SHP77 (cell line): ENCODE data around the gene GPI.
"Not testable (repeated sequence)": the region's sequence is repeated elsewhere in the genome, so short reads cannot be mapped to it uniquely, and the experiment has no call there.

Experiments used
- DNase-seq, 2 experiments: peaks; one replicate each; lab custom pipeline; 2025; lab: John Stamatoyannopoulos, UW

The GPI gene

DNA sequence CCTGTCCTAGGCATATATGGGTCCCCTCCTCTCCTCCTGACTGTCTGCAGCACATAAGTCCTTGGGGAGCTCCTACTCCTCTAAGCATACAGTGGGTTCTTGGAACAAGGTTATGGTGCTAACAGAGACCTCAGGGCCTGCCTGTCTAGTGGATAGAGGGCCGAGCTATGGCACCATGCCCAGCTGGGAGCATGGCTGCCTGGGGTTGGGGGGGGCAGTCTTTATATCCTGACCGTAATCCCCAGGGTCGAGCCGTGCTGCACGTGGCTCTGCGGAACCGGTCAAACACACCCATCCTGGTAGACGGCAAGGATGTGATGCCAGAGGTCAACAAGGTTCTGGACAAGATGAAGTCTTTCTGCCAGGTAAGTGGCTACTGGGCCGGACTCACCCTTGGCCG, 3.3 kb downstream of the GPI start:
- no peak for DNase-seq

DNA sequence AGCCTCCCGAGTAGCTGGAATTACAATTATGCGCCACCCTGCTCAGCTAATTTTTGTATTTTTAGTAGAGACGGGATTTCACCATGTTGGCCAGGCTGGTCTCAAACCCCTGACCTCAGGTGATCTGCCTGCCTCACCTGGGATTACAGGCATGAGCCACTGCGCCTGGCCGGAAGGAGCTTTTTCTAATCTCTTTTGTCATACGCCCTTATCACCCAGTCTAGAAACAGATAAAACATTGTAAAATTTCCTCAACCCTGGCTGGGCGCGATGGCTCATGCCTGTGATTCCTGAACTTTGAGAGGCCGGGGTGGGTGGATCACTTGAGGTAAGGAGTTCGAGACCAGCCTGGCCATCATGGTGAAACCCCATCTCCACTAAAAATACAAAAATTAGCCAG, 4.2 kb downstream of the GPI start:
- DNase-seq, result not testable (repeated sequence)

DNA sequence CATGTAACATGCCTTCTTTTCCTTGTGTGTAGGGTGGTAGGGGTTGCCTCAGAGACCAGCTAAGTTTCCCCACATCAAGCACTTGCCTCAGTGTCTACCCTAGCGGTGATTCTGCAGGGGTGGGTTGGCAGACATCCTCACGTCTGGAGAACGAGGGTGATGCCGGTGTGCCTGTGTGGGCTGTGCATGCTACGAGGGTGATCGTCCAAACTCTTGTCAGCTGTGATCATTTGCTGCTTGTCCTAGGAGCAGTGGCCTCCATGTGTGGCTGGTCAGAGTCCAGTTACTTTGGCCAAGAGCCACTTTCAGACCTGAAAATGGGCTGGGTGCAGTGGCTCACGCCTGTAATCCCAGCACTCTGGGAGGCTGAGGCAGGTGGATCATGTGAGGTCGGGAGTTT, 5.1 kb downstream of the GPI start:
- DNase-seq, result no peak

DNA sequence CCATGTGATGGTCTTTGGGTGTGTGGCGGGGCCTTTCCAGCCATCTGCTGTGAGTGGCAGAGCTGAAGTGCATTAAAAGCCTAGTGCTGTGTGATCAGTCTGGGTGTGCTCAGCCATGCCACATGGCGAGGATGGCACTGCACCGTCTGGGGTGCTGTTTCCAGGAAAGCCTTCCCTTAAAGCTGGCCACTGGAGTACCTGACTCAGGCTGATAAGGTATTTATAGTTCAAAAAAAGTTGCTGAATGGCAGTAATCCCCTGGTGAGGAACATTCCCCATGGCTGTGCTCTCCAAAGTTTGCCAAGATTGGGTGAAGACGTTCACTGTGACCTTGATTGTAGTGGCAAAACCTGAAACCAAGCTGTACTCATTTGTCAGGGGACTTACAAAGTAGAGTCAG, 6.0 kb downstream of the GPI start:
- no peak for DNase-seq

DNA sequence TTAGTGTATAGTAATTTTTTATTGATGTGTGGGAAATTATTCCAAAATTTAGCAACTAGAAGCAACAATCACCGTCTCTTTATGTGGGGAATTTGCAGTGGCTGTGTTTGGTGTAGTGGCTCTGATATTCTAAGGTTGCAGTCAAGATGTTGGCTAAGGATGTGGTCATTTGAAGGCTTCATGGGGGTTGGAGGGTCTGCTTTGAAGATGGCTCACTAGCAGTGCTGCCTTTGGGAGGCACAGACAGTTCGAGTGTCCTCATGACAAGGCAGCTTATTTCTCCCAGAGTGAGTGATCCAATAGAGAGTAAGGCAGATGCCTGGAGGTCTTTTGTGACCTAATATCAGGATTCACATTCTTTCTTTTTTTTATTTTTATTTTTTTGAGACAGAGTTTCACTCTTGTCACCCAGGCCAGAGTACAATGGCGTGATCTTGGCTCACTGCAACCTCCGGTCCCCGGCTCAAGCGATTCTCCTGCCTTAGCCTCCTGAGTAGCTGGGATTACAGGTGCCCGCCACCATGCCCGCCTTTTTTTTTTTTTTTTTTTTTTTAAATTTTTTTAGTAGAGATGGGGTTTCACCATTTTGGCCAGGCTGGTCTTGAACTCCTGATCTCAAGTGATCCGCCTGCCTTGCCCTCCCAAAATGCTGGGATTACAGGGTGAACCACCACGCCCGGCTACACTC, 8.7 kb downstream of the GPI start:
- no peak for DNase-seq

DNA sequence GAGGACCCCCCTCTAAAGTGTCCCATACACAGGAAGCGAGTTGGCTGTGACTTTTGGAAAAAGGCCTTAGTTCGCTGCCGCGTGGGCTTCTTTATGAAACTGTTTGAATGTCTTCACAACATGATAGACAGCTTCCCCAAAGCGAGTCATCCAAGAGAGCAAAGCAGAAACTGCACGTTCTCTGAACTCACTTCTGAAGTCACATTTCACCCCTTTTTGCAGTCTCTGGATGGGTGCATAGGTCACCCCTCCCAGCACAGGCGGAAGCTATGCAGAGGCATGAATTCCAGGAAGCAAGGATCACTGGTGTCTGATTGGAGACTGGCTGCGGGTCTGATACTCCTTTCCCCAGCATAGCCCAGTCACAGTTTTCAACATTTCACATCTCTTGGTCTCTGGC, 10.6 kb downstream of the GPI start:
- no peak for DNase-seq

DNA sequence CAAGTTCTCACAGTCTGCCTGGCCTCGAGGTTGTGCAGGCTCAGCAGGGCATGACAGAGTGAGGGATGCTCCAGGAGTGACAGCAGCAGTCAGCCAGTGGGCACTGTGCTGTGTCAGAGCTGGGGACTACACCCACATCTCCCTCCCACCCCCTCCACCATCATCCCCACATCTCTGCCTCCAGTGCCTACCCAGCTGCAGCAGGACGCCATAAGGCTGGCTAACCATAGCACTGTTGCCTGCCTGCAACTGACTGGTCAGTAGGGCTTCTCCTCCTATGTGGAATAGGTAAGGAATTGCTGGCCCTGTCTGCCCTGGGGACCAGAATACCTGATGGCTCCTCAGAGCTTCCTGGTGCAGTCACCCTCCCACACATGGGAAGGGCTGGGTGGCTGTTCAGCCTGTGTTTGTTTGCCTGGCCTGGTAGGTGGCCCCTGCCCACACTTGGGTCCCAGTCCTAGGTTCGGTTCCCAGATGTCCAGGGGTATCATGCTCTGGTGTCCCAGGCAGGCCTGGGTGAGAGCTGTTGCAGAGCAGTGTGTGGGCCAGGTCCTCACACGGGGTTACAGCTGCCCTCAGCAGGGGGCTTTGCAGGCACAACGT, 15.7 kb downstream of the GPI start:
- DNase-seq, result no peak

DNA sequence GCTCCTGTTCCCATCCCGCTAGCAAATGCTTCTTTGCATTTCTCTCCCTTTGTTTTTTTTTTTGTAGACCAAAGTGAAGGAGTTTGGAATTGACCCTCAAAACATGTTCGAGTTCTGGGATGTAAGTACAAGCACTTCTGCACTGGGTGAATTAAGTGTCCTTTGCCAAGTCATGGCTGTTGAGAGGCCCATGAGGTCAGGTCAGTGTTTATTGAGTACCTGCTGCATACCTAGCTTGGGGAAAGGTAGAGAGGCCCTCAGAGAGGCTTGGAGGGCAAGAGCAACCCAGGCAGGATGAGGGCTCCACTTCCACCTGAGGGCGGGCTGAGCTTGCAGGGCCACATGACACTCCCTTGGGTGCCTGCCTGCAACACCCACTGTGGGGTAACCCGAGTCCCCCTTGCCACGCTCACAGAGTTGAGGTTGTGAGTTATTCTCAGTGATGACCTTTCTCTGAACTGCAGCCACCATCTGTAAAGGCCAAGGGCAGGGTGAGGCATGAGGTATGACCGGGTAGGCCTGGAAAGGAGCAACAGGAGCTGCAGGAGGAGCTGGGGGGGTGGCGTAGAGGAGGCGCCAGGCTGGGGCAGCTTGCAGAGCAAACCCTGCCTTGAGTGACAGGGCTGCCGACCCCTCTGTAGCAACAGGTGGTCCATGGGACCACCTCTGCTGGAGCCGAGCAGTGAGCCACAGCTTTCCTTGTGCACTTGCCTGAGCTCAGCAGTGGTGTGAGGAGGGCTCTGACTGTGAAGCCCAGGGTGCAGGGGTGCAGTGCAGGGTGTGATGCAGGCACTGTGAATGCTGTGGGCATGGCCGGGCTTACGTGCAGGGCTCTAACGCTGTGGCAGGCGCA, 16.6 kb downstream of the GPI start:
- no peak for DNase-seq

DNA sequence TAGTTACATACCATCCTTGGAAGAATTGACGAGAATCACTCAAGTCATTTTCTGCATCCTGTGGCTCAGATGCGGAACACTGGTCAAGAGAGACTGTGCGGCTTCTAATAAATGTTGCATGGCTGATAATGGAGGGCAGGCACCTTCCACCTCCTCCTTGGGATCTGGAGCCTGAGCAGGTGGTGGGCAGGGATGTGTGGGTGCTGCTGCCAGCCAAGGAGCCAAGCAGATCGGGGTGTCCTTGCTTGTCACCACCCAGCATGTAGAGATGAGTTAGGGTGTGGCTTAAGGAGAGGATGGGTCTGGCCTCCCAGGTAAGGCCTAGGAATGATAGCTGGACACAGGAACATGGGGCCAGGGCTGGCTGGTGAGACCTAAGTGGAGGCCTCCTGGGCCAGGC, 17.5 kb downstream of the GPI start:
- DNase-seq, result no peak

DNA sequence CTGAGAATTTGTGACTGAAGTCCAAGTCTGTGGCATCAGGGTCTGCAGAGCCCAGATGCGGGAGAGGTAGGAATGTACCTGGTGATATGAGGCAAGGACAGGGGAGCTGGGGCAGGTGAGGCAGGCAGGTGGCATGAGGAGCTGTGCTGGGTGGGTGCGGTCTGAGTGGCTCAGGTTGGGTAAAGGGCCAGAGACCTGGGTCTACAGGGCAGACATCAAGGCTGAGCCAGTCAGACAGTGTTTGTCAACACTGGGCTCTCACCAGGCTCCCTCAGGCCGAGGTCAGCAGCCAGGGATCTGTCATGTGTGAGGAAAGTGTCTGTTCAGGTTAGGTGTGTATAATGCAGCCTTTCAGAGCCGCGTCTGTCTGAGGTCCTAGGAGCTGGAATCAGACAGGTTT, 18.6 kb downstream of the GPI start:
- no peak for DNase-seq

DNA sequence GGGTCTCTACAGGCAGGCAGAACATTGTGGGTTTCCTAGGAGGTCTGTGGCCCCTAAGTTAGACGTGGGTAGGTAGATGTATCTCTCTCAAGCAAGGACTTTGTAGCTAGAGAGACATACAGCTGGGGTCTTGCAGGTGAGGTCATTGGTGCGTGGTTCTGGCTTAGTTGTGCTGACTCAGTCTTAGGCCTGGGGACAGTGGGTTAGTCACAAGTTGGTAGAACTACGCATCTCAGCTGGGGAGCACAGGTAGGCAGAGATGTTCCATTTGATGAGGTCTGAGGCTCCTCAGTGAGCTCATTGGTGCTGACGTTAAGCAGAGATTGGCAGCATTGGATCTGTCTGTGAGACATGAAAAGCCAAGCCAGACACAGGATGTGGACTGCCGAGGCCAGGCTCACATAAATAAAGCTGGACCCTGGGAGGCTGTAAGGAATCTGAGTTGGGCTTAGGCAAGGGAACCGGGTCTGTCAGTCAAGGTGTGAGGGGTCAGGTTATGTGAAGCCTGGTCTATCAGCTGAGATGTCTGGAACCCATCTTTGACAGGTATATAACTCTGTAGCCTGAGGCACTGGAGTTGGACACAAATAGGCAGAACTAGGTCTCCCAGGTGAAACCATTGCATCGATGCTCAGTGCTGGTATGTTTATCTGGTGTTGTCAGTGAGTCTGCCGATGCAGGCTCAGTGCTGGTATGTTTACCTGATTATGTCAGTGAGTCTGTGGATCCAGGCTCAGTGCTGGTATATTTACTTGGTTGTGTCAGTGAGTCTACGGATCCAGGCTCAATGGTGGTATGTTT, 21.8 kb downstream of the GPI start:
- no peak for DNase-seq

DNA sequence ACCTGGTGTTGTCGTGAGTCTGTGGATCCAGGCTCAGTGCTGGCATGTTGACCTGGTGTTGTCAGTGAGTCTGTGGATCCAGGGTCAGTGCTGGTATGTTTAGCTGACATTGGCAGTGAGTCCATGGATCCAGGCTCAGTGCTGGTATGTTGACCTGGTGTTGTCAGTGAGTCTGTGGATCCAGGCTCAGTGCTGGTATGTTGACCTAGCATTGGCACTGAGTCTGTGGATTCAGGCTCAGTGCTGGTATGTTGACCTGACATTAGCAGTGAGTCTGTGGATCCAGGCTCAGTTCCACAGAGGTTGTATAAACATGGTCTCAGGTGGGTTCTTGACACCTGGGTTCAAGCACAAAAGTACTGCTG, 22.4 kb downstream of the GPI start:
- DNase-seq, result no peak

DNA sequence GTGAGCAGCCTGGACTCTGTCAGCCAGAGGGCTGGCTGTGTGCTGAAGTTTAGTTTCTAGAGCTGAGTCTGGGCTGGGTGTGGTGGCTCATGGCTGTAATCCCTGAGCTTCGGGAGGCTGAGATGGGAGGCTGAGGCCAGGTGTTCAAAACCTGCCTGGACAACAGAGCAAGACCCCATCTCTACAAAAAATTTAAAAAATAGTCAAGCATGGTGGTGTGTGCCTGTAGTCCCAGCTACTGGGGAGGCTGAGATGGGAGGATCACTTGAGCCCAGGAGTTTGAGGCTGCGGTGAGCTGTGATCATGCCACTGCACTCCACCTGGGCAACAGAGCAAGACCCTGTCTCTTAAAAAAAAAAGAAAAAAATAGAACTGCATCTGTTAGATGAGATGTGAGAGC, 23.7 kb downstream of the GPI start:
- not testable (repeated sequence) for DNase-seq

DNA sequence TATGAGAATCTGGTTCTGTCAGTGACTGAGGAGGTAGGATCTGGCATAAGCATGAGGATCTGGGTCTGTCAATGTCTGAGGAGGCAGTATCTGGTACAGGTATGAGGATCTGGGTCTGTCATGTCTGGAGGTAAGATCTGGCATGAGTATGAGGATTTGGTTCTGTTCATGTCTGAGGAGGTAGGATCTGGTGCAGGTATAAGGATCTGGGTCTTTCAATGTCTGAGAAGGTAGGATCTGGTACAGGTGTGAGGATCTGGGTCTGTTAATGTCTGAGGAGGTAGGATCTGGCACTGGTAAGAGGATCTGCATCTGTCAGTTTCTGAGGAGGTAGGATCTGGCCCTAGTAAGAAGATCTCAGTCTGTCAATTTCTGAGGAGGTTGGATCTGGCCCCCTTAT, 26.8 kb downstream of the GPI start:
- no peak for DNase-seq

DNA sequence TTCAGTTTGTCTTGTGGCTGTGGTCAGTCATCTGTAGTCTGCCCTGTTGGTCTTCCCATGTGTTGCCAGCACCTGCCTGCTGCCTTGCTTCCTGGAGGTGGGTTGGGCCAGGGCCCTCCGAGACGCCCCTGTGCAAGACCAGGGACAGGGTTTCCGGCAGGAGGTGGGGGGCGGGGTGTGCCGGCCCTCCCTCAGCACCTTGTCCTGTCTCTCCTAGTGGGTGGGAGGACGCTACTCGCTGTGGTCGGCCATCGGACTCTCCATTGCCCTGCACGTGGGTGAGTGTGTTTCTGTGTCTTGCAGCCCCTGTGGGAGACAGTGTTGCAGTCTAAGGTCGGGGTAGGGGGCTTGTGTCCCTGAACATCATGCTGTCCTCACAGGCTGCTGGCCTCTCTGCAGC, 28.0 kb downstream of the GPI start:
- DNase-seq, result no peak

DNA sequence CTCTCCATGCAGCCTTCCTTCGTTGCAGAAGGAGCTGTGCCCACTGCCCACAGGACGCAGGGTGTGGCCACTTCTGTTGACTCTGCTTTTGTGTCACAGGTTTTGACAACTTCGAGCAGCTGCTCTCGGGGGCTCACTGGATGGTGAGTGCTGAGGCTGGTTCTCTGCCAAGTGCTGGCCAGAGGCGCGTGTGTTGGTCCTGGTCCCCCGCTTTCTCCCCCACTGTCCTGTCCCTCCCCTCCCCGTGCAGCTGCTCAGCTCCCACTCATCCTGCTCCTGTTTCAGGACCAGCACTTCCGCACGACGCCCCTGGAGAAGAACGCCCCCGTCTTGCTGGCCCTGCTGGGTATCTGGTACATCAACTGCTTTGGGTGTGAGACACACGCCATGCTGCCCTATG, 28.6 kb downstream of the GPI start:
- peak; percentile 22 to 67 for DNase-seq

DNA sequence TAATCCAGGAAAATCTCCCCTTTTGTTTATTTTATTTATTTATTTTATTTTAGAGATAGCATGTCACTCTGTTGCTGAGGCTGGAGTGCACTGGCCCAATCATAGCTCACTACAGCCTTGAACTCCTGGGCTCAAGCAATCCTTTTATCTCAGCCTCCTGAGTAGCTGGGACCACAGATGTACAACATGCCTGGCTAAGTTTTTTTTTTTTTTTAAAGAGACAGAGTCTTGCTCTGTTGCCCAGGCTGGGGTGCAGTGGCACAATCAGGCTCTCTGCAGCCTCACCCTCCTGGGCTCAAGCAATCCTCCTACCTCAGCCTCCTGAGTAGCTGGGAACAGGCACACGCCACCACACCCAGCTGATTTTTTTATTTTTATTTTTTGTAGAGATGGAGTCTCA, 32.9 kb downstream of the GPI start:
- no peak for DNase-seq

DNA sequence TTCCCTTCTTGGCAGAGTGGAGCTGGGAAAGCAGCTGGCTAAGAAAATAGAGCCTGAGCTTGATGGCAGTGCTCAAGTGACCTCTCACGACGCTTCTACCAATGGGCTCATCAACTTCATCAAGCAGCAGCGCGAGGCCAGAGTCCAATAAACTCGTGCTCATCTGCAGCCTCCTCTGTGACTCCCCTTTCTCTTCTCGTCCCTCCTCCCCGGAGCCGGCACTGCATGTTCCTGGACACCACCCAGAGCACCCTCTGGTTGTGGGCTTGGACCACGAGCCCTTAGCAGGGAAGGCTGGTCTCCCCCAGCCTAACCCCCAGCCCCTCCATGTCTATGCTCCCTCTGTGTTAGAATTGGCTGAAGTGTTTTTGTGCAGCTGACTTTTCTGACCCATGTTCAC, 34.9 kb downstream of the GPI start:
- DNase-seq, result no peak

DNA sequence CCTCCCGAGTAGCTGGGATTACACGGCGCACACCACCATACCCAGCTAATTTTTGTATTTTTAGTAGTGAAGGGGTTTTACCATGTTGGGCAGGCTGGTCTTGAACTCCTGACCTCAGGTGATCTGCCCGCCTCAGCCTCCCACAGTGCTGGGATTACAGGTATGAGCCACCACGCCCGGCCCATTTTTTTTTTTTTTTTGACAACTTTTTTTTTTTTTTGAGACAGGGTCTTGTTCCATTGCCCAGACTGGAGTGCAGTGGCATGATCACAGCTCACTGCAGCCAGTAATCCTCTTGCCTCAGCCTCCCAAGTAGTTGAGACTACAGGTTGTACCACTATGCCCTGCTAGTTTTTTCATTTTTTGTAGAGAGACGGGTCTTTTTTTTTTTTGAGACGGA, 35.8 kb downstream of the GPI start:
- not testable (repeated sequence) for DNase-seq

DNA sequence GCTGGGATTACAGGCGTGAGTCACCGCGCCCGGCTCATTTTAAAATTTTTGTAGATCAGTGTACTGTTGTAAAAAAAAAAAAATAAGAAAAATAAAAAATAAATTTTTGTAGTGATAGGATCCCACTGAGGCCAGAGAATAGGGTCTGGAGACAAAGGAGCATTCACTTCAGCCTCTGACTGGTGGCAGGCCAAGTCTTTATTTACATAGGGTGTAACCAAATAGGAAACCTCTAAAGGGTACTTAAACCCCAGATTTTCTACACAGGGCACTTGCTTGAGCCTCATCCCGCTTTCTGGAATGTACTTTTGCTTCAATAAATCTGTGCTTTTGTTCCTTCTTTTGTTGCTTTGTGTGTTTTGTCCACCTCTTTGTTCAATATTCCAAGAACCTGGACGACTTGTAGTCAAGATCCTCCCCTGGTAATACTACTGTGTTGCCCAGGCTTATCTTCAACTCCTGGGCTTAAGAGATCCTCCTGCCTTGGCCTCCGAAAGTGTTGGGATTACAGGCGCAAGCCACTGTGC, 37.1 kb downstream of the GPI start:
- DNase-seq, result no peak

DNA sequence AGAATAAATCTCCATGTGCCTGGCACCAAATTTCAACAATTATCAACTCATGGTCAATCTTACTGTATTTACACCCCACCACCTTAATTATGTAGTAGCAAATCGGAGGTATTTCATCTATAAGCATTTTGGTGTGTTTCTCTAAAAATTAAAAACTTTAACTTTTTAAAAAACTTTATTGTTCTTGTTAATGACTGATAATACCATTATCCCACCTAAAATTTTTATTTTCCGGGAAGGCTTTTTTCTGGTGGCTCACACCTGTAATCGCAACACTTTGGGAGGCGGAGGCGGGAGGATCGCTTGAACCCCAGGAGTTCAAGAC, 38.8 kb downstream of the GPI start:
- no peak for DNase-seq

DNA sequence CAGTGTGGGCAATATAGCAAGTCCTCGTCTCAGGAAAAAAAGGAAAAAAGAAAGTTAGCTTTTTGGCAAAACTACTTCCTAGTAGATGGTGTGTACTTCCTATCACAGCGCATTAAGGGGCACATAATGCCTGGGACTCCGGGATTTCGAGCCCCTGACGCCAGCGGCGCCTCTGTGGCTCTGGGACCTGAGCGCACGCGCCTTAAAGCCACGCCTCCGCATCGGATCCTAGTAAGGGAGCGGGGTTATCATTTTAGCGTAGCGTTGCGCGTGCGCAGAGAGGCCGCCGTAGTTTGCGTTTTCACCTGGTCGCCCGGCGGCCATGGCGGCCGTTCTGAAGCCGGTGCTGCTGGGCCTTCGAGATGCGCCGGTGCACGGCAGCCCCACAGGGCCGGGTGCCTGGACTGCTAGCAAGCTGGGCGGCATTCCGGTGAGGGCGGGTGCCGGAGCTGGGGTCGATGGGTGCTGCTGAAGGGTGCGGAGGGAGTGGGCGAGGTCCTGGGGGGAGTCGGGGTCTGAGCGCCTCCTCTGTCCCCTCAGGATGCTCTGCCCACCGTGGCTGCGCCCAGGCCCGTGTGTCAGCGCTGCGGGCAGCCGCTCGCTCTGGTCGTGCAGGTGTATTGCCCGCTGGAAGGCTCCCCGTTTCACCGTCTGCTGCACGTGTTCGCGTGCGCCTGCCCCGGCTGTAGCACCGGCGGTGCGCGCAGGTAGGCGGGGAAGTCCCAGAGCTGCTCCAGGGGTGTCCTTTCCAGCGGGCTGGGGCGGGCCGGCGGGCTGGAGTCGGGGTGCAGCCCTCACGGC, 39.3 kb downstream of the GPI start, which contains the start of gene PDCD2L:
Gene PDCD2L, plus strand, starts transcription at position 291 of the 801 bp plus-strand sequence. Its CDS starts 32 bp downstream, at position 323.
- peak; percentile 86 to 93 for DNase-seq
